ENCODE results near the gene SUGCT.

The SUGCT gene

DNA sequence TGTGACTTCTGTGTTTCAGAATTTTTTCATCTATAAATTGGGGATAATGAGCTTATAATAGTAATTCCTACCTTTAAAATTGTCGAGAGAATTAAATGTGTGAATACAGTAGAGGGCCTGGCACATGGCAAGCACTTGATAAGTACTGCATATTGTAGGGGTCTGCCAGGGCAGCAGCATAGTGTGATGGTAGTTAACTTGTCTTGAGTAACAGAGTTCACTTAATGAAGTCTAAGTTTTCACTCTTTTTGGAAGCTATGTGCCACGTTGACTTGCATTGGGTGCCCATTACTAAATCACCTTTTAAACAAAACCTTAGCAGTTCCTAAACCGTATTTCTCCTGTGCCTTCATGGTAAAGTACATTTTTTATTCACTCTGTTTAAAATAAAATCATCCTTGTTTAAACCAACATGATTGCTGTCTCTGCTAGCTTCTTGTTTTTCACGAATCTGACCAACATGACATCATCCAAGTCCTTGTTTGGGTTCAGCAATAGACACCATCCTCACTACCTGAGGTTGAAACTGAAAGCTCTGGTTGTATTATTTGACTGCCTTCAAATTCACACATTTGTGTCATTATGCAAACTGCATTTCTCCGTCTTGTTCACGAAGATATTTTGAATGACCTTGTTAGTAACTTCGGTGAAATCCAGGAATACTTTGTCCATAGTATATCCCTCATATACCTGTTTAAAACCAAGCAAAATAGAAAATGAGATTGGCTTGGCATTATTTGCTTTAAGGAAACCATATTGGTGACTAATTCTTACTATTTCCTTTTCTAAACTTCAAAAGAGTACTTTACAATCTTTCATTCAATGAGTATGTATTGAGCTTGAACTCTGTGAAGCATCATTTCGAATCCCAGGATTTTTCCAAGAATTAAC is 340.2 kb downstream of the SUGCT start:
- DNase-seq (ENCODE audit: low read depth), result no peak

DNA sequence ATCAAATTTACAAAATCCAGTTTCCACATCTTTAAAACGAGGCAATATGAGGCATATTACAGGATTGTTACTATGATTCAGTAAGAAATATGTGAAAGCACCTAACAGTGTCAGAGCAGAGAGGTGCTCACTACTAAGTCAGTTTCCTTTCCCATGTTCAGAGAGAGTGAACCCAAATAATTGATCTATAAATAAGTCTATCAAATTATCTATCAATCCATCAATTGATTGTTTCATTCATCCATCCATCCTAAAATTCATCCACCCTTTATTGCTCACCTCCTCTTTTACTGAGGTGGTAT is 340.8 kb downstream of the SUGCT start:
- no peak for DNase-seq (ENCODE audit: low read depth)

DNA sequence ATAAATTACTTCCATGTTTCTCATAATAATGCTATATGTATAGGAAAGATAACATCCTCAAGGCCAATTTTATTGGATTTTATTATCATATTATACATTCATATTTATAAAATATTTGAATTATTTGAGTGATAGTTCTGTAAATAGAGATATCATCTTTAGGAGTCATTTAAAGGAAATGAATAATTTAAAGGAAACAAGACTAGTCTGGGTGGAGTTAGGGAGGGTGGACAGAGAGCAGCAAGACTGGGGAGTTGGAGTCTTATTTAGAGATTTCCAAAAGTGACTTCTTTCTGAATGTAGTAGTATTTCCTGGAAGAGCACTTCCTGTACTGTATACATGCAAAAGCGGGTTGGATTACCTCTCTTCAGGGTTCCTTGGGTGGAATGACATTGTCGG is 342.3 kb downstream of the SUGCT start:
- no peak for DNase-seq (ENCODE audit: low read depth)

DNA sequence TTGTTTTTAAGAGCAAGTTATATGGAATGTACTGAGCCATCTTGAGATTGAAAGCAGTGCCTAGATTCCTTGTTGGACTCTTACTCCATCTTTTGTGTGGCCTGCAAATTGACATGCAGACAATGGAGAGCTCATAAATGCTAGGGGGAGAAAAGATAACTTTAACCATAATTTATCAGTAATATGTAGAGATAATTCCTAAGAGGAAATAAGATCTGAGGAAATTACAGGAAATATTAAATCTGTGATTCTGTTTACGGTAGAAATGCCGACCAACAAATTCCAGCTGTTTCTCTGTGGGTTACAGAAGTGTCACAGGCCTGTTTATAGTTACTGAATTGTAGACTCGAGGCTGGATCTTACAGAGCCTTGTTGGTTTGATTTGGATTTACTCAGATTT is 348.0 kb downstream of the SUGCT start:
- DNase-seq (ENCODE audit: low read depth), result no peak

DNA sequence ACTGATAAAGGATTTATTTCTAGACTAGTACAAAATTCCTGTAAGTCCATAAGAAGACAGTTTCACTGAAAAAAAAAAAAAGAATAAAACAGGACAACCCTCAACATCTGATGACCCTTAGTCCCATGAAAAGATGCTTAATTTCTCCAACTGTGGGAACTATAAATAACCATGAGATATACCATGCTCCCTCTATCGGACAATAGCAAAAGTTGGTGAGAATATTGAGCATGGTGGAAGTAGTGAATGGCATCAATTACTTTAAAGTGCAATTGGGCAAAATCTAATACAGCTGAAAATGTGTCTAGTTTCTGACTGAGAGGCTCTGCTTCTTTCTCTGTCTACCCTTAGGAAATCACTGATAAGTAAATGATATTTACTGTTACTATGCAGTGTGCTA is 348.8 kb downstream of the SUGCT start:
- no peak for DNase-seq (ENCODE audit: low read depth)

DNA sequence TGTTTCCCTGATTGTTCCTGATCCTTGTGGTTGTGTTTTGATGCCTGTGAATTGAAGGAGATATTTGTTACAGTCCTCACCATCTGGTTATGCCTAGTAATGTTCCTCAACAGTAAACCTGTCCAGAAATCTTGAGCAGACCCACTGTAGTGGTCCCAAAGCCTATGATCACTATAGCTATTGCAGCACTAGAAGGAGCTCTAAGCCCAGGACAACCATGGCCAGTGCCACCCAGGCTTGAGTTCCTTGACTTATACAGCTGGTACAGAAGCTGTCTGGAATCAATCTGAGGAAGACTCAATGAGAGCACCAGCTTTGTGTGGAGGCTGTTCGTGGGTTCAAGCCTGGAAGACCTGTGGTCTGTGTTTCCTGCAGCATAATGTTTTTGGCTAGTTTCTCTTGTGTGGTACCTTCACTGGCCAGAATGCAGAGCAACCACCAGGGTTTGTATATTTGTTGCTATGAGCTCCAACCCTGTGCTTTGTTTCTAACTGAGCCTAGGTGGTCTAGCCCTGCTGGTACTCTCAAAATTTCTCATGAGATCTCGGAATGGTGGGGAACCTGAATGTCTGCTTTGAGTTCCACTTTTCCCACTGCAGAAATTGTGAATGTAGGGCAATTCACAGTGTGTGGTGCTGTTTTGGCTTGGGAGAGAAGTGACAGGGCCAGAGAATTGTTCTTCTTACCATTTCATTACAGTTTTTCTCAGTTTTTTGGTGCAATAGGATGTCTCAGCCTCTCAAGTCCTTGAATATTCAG is 355.2 kb downstream of the SUGCT start:
- DNase-seq (ENCODE audit: low read depth), result no peak

DNA sequence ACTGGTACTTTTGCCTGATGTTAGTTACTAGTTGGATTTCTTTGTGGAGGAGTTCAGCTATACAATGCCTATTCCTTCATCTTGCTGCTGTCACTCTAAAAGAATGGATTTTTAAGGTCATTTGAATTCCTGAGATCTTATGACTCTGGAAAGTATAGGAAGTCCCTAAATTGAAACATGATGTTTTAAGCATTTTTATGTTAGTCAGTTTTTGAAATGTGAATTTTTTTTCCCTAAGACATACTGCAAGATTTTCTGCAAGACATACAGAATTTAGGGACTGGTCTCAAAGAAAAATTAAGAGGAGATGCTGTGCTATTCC is 355.8 kb downstream of the SUGCT start:
- no peak for DNase-seq (ENCODE audit: low read depth)

DNA sequence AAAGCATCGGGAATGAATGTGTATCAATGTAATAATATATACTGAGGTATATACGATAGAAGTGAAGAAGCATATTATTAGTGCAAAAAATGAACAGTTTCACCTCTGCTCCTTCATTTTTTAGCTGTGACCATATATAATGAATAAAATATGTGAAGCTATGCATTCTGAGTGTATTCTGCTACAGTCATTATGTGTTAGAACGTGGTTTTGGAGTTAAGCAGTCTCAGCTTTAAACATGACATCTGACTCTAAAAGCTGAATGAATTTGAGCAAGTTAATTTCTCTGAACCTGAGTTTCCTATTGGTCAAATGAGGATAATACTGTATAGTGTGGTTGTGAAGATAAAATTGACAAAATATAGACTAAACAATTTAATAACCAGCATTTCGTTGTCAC is 358.1 kb downstream of the SUGCT start:
- DNase-seq (ENCODE audit: low read depth), result no peak

DNA sequence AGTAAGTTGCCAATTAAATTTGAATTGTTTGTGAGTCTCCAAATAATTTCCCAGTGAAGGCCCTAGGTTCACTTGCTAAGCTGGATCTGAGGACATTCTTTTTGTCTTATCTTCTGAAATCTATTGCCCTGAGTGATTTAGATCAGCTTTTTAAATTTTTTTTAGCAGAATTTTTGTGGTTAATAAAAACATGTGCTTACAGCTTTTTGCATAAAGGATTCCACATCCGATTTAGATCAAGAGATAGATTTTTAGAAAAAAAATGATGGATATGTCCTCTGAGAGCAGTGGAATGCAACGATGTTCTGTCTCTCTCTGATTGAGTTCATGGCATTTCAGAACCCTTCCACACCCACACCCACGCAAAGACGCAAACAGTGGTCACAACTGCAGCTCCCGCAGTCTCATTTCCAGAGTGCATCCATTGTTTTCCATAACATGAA is 358.8 kb downstream of the SUGCT start:
- DNase-seq (ENCODE audit: low read depth), result no peak

DNA sequence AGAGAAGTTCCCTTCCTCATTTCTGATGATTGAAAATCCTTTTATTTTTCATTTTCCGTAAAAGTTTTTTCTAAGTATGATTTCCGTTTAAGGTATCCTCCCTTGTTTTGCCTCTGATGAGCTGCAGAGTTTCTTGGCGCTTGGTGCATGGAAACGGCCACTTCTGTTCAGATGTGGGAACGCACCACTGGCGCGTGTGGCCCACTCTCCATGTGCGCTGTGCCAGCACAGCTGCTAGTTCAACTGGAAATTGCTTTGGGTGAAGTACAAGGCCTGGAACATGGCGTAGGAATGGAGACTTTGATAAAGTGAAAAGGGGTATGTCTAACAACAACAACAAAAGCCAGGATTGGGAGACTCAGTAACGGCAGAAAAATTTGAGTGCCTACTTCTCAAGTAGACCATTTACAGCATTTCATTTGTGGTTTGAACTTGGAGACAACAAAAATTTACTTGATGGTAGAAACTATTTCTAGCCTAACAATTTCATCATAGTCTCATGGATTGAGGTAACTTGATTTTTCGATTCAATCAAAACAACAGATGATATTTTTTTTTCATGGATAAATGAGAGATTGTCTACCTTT is 364.2 kb downstream of the SUGCT start:
- no peak for DNase-seq (ENCODE audit: low read depth)

DNA sequence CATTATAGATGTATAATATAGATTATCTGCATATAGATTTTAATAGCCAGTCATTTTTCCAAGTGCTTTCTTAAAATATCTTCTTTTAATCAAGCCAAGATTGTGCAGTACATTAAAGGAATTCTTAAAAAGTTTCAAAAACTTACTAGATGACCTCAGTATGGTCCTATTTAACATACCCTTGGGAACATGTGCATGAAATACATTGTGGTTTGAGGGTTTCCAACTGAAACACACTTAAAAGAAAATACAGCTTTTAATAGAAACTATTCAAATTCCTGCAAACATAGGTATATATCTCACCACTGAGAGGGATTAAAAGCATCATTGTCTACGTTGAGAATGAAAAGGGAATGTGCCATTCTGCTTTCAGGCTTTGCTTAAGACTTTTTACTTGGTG is 364.9 kb downstream of the SUGCT start:
- DNase-seq (ENCODE audit: low read depth), result no peak

DNA sequence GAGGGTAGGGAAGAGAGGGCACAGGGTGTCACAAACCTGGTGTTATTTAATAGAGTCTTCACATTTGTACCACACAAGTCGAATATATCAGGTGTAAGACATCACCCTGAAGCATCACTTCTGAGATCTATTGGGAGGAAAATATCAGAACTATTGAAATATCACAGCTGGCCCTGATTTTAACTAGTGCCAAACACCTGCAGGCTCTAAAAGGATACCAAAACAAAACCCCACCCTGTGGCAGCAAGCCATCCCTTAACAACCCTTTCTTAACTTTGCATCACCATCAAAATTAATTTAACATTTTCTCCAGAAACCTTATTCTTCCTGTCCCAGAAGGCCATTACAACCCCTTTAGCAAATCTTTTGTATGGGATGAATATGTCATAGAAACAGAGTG is 365.4 kb downstream of the SUGCT start:
- DNase-seq (ENCODE audit: low read depth), result no peak

DNA sequence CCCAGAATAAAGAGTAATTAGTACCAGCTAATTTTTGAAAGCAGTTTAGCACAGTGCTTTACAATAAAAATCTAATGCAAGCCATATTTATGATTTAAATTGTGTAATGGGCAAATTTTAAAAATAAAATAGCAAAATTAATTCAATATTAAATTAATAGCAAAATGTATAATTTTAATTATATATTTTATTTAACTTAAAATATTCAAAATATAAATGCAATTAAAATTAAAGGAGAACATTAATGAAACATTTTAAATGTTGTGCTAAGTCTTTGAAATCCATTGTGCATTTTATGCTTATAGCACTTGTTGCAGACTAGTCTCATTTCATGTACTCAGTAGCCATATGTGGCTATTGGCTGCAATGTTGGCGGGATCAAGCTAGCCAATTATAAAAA is 367.6 kb downstream of the SUGCT start:
- no peak for DNase-seq (ENCODE audit: low read depth)

DNA sequence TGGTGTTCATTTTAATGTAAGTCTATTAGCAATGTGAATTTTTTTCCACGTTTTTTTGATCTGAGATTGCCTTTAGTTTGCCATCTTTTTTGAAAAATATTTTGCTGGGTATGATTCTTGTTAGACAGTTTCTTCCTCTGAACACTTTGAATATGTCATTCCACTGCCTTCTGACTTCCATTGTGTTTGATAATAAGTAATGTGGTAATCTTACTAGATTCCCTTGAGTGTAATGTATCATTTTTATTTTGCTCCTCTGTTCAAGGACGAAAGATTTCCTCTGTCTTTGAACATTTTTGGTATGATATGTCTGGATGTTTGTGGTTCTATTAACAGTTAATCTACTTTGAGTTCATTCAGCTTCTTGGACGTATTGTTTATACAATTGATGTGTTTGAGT is 371.4 kb downstream of the SUGCT start:
- no peak for DNase-seq (ENCODE audit: low read depth)

DNA sequence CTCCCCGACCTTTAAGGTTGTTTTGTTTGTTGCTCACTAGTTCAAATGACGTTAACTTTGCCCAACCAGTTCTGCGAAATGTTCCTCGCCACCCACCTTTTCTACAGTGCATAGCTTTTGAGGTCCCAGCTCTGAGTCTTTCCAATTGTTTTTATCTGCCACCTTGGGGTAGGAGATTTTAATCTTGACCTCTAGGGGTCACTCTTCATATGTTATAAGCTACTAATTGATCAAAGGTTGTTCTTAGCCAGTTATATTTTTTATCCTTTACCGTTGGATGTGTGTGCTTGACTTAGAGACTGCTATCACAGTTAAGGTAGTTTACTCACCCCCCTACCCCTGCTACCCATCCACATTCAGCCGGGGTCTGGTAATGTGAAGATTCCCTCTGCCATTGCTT is 372.4 kb downstream of the SUGCT start:
- DNase-seq (ENCODE audit: low read depth), result no peak

DNA sequence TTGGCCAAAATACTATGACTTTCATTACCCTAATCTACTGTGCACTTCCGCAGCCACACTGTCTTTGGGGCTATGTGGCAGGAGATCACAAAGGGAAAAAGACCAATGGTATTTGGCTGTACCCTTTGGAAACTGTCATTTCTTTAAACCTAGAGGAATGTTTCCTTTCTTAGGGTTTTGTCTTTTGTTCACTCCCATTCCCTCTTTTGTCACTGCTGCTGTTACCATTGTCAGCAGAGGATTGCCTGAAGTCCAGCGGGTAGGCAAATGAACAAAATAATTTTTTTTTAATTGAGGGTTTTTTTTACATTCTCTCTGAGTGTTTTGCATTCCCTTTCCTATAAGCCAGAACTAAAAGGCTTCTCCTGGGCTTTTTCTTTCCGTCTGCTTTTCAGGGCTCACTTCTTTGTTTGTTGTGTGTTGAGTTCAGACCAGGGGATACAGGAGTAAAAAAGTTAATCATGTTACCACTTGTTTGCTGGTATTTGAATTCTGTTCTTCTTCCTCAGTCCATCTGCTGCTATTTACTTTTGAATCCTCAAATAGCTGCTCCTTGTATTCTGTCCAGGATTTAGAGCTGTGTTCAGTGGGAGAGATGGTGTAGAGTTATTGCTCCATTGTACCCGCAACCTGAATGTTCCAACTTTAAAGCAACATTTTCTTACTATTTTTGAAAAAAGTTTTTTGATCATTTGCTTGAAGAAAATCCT is 374.6 kb downstream of the SUGCT start:
- no peak for DNase-seq (ENCODE audit: low read depth)

DNA sequence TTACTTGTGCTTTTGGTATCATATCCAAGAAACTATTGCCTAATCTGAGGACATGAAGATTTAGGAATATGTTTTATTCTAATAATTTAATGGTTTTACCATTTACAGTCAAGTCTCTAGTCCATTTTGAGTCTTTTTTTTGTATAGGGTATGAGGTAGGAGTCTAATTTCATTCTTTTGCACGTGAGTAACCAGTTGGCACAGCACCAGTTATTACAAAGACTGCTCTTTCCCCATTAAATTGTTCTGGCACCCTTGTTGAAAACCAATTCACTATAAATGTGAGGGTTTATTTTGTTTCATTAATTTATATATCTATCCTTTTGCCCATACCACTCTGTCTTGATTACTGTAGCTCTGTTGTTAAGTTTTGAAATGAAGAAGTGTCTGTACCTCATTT is 381.6 kb downstream of the SUGCT start:
- DNase-seq (ENCODE audit: low read depth), result no peak

DNA sequence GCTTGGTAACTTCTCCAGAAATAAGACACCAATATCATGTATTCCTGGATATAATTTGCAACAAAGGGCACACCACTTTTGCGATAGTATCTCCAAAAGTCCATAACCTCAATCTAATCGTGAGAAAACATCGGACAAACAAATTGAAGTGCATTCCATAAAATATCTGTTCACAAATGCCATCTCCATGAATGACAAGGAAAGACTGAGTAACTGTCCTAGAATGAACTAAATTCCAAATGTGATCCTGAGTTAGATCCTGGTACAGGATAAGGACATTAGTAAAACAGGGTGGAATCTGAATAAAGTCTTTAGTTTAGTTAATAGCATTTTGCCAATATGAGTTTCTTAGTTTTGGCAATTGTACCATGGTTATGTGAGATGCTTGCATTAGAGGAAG is 384.2 kb downstream of the SUGCT start:
- DNase-seq (ENCODE audit: low read depth), result no peak

DNA sequence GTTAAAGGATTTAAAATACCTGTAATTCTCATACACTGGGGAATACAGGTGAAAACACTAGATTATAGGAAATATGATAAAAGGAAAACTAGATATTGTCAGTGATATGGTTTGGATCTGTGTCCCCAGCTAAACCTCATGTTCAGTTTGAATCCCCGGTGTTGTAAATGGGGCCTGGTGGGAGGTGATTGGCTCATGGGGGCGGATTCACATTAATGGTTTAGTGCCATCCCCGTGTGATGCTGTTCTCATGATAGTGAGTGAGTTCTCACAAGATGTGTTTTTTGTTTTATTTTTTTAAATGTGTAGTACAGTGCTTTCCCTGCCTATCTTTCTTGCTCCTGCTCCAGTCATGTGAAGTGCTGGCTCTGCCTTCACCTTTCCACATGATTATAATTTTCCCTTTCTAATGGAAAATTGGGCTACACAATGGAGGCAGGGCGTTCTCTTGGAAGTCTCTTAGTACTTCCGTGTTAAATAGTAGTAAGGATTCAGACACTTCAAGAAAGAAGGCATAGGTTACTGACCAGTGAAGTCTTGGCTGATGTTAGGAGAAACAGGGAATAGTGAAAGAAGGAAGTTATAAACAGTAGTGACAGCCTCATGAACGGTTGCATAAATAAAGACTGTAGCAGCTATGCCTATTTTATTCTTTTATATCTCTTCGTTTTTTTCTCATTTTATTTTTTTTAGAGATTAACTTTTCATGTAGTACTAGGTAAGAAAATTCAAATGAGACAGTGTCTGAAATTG is 386.4 kb downstream of the SUGCT start:
- no peak for DNase-seq (ENCODE audit: low read depth)

DNA sequence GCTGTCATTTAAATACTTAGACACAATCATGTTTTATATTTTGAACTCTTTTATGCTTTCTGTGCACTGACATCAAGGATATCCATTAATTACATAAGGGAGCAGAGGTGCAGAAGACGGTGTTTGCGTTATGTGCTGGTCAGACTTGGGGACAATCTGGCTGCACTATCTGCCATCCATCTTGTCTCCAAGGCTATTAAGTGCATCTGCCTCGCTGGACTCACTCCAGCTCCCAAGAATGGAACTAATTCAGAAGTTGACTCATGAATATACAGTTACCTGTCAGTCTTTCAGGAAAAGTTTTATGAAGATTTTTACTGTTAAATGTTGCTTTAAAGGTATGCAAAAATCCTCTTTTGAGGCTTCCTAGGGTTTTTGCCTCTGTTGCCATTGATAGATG is 391.0 kb downstream of the SUGCT start:
- DNase-seq (ENCODE audit: low read depth), result no peak

DNA sequence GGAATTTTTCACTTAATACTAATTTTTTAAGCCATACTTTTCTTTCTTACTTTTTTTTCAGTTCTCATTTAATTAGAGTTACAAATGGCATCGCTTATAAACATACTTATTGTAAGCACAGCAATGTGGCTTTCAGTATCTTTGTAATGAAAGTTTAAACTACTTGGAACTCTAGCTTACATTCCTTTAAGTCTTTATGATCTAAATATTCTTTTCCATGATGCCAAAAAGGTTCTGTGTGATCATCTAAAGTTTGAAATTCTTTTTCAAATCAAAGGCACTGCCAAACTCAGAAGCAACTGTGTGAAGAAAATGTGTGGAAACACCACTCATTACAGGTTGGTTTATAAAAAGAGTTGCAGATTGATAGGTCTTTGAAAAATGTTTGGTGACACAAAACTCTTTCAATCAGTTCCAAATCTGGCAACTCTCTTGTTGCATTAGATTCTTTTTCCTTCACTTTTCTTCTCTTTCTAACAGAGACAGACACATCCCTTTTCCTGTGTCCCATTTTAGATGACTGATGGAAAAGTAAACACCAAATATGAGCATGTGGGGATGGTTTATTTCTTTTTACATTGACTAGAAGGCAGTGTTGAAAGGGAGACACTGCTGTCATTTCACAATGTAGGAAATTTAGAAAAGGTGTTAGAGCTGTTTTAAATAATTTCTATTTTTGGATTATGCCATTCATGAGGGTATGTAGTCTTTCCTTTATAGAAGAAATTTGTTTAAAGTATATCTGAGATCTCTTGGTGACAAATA is 392.3 kb downstream of the SUGCT start:
- no peak for DNase-seq (ENCODE audit: low read depth)

All from stimulated activated CD8-positive, alpha-beta memory T cell treated with anti-CD3 and anti-CD28 coated beads, Interleukin-15, amount 100 ng/mL, for 24 hours (primary cell).